WERI-Rb-1 (cell line): ENCODE measurements around the gene CASZ1.

Source experiments
- DNase-seq: peaks from one replicate; pipeline ENCODE4 v3.0.0-alpha.2; 2020
- H3K27ac ChIP-seq: fragments of 250-450 bp; sonication (Bioruptor Pico); 2 replicates; pipeline ENCODE4 v1.5.1; 2020; ENCODE audit warnings: mild to moderate bottlenecking, moderate library complexity
- H3K27me3 ChIP-seq: fragments of 250-450 bp; sonication (Bioruptor Pico); 2 replicates; pipeline ENCODE4 v1.5.1; 2021; ENCODE audit warnings: mild to moderate bottlenecking, low read depth, moderate library complexity; ENCODE audit not compliant: insufficient read depth, severe bottlenecking
- H3K36me3 ChIP-seq: fragments of 250-450 bp; sonication (Bioruptor Pico); 2 replicates; pipeline ENCODE4 v1.5.1; 2020; ENCODE audit warnings: mild to moderate bottlenecking, moderate library complexity
- H3K4me3 ChIP-seq: 2 replicates; pipeline ENCODE4 v1.5.1; 2011; ENCODE audit warnings: low read depth, mild to moderate bottlenecking, control low read depth, low read length
- H3K9me3 ChIP-seq: fragments of 250-450 bp; sonication (Bioruptor Pico); 2 replicates; pipeline ENCODE4 v1.5.1; 2021; ENCODE audit warnings: mild to moderate bottlenecking, moderate library complexity; ENCODE audit not compliant: severe bottlenecking
- CTCF ChIP-seq: IDR thresholded peaks from 2 replicates; pipeline ENCODE4 v1.5.1; 2011; ENCODE audit warnings: low read depth, mild to moderate bottlenecking, control low read depth, inconsistent platforms, low read length

CASZ1 gene

GRCh38 chr1:10665930-10666850 is 130.3 kb downstream of the CASZ1 start:
- Histone ChIP-seq H3K27me3 (no peaks in the 10 kb centered on the region), H3K9me3 (no peaks in the 10 kb centered on the region), H3K4me3 (no peak overlapping the region), H3K27ac (no peak overlapping the region), H3K36me3 (peaks cover 31% of the 10 kb centered on the region)
- no peak for DNase-seq
- TF ChIP-seq CTCF: no peak

GRCh38 chr1:10665226-10665625 is 131.2 kb downstream of the CASZ1 start:
- H3K27ac ChIP-seq: peak overlapping the region; percentile 77

GRCh38 chr1:10664251-10664650 is 132.2 kb downstream of the CASZ1 start:
- peak; percentile 73 for DNase-seq
- no peak for TF ChIP-seq CTCF
- H3K27ac ChIP-seq: peak overlapping the region; percentile 77
- no peaks in the 10 kb centered on the region for H3K27me3 ChIP-seq
- peaks cover 47% of the 10 kb centered on the region for H3K36me3 ChIP-seq
- no peak overlapping the region for H3K4me3 ChIP-seq
- H3K9me3 ChIP-seq: no peaks in the 10 kb centered on the region

More at GRCh38 chr1:10665226-10665625, 131.2 kb downstream of the CASZ1 start:
- peaks cover 37% of the 10 kb centered on the region for H3K36me3 ChIP-seq
- no peaks in the 10 kb centered on the region for H3K9me3 ChIP-seq
- no peaks in the 10 kb centered on the region for H3K27me3 ChIP-seq
- no peak overlapping the region for H3K4me3 ChIP-seq
- no peak for DNase-seq
- TF ChIP-seq CTCF: no peak

- TF ChIP-seq CTCF: no peak
- Histone ChIP-seq H3K27me3 (no peaks in the 10 kb centered on the region), H3K36me3 (peaks cover 50% of the 10 kb centered on the region), H3K9me3 (no peaks in the 10 kb centered on the region), H3K27ac (peak overlapping the region; percentile 77), H3K4me3 (no peak overlapping the region)
- DNase-seq: peak; percentile 84
These were observed 132.8 kb downstream of the CASZ1 start for GRCh38 chr1:10663678-10664035.

- Histone ChIP-seq H3K27ac (peak overlapping the region; percentile 77), H3K4me3 (no peak overlapping the region), H3K9me3 (no peaks in the 10 kb centered on the region), H3K27me3 (no peaks in the 10 kb centered on the region), H3K36me3 (peaks cover 50% of the 10 kb centered on the region)
- TF ChIP-seq CTCF: no peak
- DNase-seq: peak; percentile 40
These were observed 133.4 kb downstream of the CASZ1 start for GRCh38 chr1:10662824-10663677.
